NB4 (cell line): ENCODE results near the gene ADGRG6.
"Not testable (repeated sequence)": the region's sequence is repeated elsewhere in the genome, so short reads cannot be mapped to it uniquely, and the experiment has no call there.

Experiments
- DNase-seq: peaks from one replicate; pipeline ENCODE4 v3.0.0; 2010; ENCODE audit warnings: low read depth
- H3K4me3 ChIP-seq: one replicate; pipeline ENCODE4 v1.5.1; 2011; ENCODE audit warnings: mild to moderate bottlenecking, low read depth, low read length, moderate library complexity
- CTCF ChIP-seq: IDR thresholded peaks from one replicate; pipeline ENCODE4 v1.5.1; 2012; ENCODE audit warnings: low read depth, low read length
- MAX ChIP-seq: IDR thresholded peaks from 2 replicates; pipeline ENCODE4 v1.6.1; 2011; ENCODE audit warnings: low read depth, low read length
- MYC ChIP-seq: IDR thresholded peaks from 2 replicates; pipeline ENCODE4 v1.6.1; 2011; ENCODE audit warnings: low read depth, low read length
- POLR2A ChIP-seq: IDR thresholded peaks from 2 replicates; pipeline ENCODE4 v1.6.1; 2011; ENCODE audit warnings: mild to moderate bottlenecking; ENCODE audit not compliant: insufficient read length; ENCODE audit errors: extremely low read depth

Gene ADGRG6

GRCh38 chr6:142275236-142276006 is 26.4 kb upstream of the ADGRG6 start:
- TF ChIP-seq MYC = no peak
- no peak for TF ChIP-seq CTCF
- no peak for TF ChIP-seq POLR2A
- TF ChIP-seq MAX = no peak
- no peak for DNase-seq

GRCh38 chr6:142276256-142276655 is 25.6 kb upstream of the ADGRG6 start:
- H3K4me3 ChIP-seq = no peak overlapping the region
- TF ChIP-seq POLR2A (no peak), CTCF (no peak), MAX (no peak), MYC (no peak)
- DNase-seq = no peak

More at GRCh38 chr6:142275236-142276006, 26.4 kb upstream of the ADGRG6 start:
- no peak overlapping the region for H3K4me3 ChIP-seq

GRCh38 chr6:142279350-142280180 is 22.2 kb upstream of the ADGRG6 start:
- DNase-seq = no peak
- TF ChIP-seq MAX = no peak
- TF ChIP-seq POLR2A = no peak
- TF ChIP-seq CTCF = no peak
- no peak for TF ChIP-seq MYC
- no peak overlapping the region for H3K4me3 ChIP-seq

GRCh38 chr6:142280265-142280664 is 21.5 kb upstream of the ADGRG6 start:
- H3K4me3 ChIP-seq = no peak overlapping the region
- DNase-seq = no peak
- TF ChIP-seq MYC = no peak
- no peak for TF ChIP-seq CTCF
- TF ChIP-seq MAX = no peak
- TF ChIP-seq POLR2A = no peak

- DNase-seq = no peak
- H3K4me3 ChIP-seq = no peak overlapping the region
- TF ChIP-seq MYC = no peak
- no peak for TF ChIP-seq CTCF
- no peak for TF ChIP-seq MAX
- TF ChIP-seq POLR2A = no peak
These were observed 20.9 kb upstream of the ADGRG6 start for GRCh38 chr6:142280927-142281326.

- not testable (repeated sequence) for DNase-seq, H3K4me3 ChIP-seq
These were observed 18.7 kb upstream of the ADGRG6 start for GRCh38 chr6:142283138-142283537.
